Retinal pigment epithelial cell (primary cell): ENCODE data around the gene SHISA2.

Experiments used
- DNase-seq: peaks from one replicate; pipeline ENCODE4 v3.0.0-alpha.2; 2010; ENCODE audit warnings: low read depth
- H3K4me3 ChIP-seq: 2 replicates; pipeline ENCODE4 v1.5.1; 2011; ENCODE audit warnings: mild to moderate bottlenecking, low read length, control low read depth, moderate library complexity
- CTCF ChIP-seq: conservative IDR thresholded peaks from 2 replicates; pipeline ENCODE4 v1.5.1; 2011; ENCODE audit warnings: low read depth, low read length, control low read depth, inconsistent platforms

The SHISA2 gene

GRCh38 chr13:26053418-26053980 is 1.7 kb upstream of the SHISA2 start:
- no peak overlapping the region for H3K4me3 ChIP-seq
- TF ChIP-seq CTCF: no peak
- no peak for DNase-seq

- peak overlapping the region; percentile 37 for H3K4me3 ChIP-seq
- no peak for DNase-seq
- no peak for TF ChIP-seq CTCF
Measured at GRCh38 chr13:26052337-26052736, 521 bp upstream of the SHISA2 start.

- DNase-seq: no peak
- no peak overlapping the region for H3K4me3 ChIP-seq
- TF ChIP-seq CTCF: no peak
Measured at GRCh38 chr13:26051231-26051656, 572 bp downstream of the SHISA2 start.

GRCh38 chr13:26050568-26051230 is 1.1 kb downstream of the SHISA2 start:
- DNase-seq: no peak
- no peak overlapping the region for H3K4me3 ChIP-seq
- no peak for TF ChIP-seq CTCF

- TF ChIP-seq CTCF: no peak
- no peak overlapping the region for H3K4me3 ChIP-seq
- DNase-seq: no peak
Measured at GRCh38 chr13:26048741-26049140, 3.1 kb downstream of the SHISA2 start.

- no peak for TF ChIP-seq CTCF
- DNase-seq: no peak
- no peak overlapping the region for H3K4me3 ChIP-seq
Measured at GRCh38 chr13:26047040-26047439, 4.8 kb downstream of the SHISA2 start.

- no peak for TF ChIP-seq CTCF
- no peak for DNase-seq
- H3K4me3 ChIP-seq: no peak overlapping the region
Measured at GRCh38 chr13:26046639-26047038, 5.2 kb downstream of the SHISA2 start.
